ENCODE measurements around the gene KLHL29.

Gene KLHL29

GRCh38 chr2:23584054-23584745 lies 199.2 kb downstream of the KLHL29 start:
- Histone ChIP-seq H2AFZ (ENCODE audit: low read depth, low read length) (no peak overlapping the region), H3K4me3 (ENCODE audit: low read depth in 1 of 2, low read length in 2 of 2) (no peak overlapping the region), H3K27ac (ENCODE audit: low read length) (no peak overlapping the region), H3K36me3 (ENCODE audit: insufficient read depth, low read length) (no peaks in the 10 kb centered on the region), H4K20me1 (ENCODE audit: insufficient read depth, low read length) (0 out of 2 replicates have a peak, but pooled peaks cover 3% of the 10 kb centered on the region), H3K4me2 (ENCODE audit: insufficient read depth, low read length) (no peak overlapping the region), H3K9me3 (ENCODE audit: insufficient read depth, low read length, severe bottlenecking) (no peaks in the 10 kb centered on the region), H3K79me2 (ENCODE audit: insufficient read depth, low read length) (no peaks in the 10 kb centered on the region), H3K4me1 (ENCODE audit: insufficient read depth, low read length) (no peaks in the 10 kb centered on the region), H3K27me3 (ENCODE audit: insufficient read depth, low read length, poor library complexity) (no peaks in the 10 kb centered on the region), H3K9ac (ENCODE audit: low read depth, low read length) (no peak overlapping the region)
- TF ChIP-seq EZH2 (IDR thresholded peaks at IDR 0.05; ENCODE audit: borderline replicate concordance, low read depth, low read length, severe bottlenecking) (no peak), CTCF (IDR thresholded peaks at IDR 0.05; ENCODE audit: borderline replicate concordance, extremely low read depth, low read length, poor library complexity, severe bottlenecking) (no peak)
- ATAC-seq (ENCODE audit: insufficient read depth, low read depth) = no peak
- DNase-seq = no peak

- no peak overlapping the region for H3K27ac ChIP-seq (ENCODE audit: low read length)
- 0 out of 2 replicates have a peak, but pooled peaks cover 3% of the 10 kb centered on the region for H4K20me1 ChIP-seq (ENCODE audit: insufficient read depth, low read length)
- H3K36me3 ChIP-seq (ENCODE audit: insufficient read depth, low read length) = no peaks in the 10 kb centered on the region
- no peak overlapping the region for H3K4me2 ChIP-seq (ENCODE audit: insufficient read depth, low read length)
- no peak overlapping the region for H3K4me3 ChIP-seq (ENCODE audit: low read depth in 1 of 2, low read length in 2 of 2)
- no peak overlapping the region for H3K9ac ChIP-seq (ENCODE audit: low read depth, low read length)
- no peaks in the 10 kb centered on the region for H3K4me1 ChIP-seq (ENCODE audit: insufficient read depth, low read length)
- ATAC-seq (ENCODE audit: insufficient read depth, low read depth) (no peak), DNase-seq (no peak)
- no peak overlapping the region for H2AFZ ChIP-seq (ENCODE audit: low read depth, low read length)
- H3K79me2 ChIP-seq (ENCODE audit: insufficient read depth, low read length) = no peaks in the 10 kb centered on the region
- no peaks in the 10 kb centered on the region for H3K27me3 ChIP-seq (ENCODE audit: insufficient read depth, low read length, poor library complexity)
- no peaks in the 10 kb centered on the region for H3K9me3 ChIP-seq (ENCODE audit: insufficient read depth, low read length, severe bottlenecking)
- TF ChIP-seq CTCF (IDR thresholded peaks at IDR 0.05; ENCODE audit: borderline replicate concordance, extremely low read depth, low read length, poor library complexity, severe bottlenecking) (no peak), EZH2 (IDR thresholded peaks at IDR 0.05; ENCODE audit: borderline replicate concordance, low read depth, low read length, severe bottlenecking) (no peak)
These were observed 200.5 kb downstream of the KLHL29 start for GRCh38 chr2:23585273-23586170.

GRCh38 chr2:23586741-23587306 lies 201.8 kb downstream of the KLHL29 start:
- Histone ChIP-seq H3K27me3 (ENCODE audit: insufficient read depth, low read length, poor library complexity) (no peaks in the 10 kb centered on the region), H3K9me3 (ENCODE audit: insufficient read depth, low read length, severe bottlenecking) (no peaks in the 10 kb centered on the region), H3K27ac (ENCODE audit: low read length) (no peak overlapping the region), H3K36me3 (ENCODE audit: insufficient read depth, low read length) (no peaks in the 10 kb centered on the region), H4K20me1 (ENCODE audit: insufficient read depth, low read length) (0 out of 2 replicates have a peak, but pooled peaks cover 3% of the 10 kb centered on the region), H3K79me2 (ENCODE audit: insufficient read depth, low read length) (no peaks in the 10 kb centered on the region), H3K4me2 (ENCODE audit: insufficient read depth, low read length) (no peak overlapping the region), H3K4me1 (ENCODE audit: insufficient read depth, low read length) (no peaks in the 10 kb centered on the region), H3K4me3 (ENCODE audit: low read depth in 1 of 2, low read length in 2 of 2) (no peak overlapping the region), H2AFZ (ENCODE audit: low read depth, low read length) (no peak overlapping the region), H3K9ac (ENCODE audit: low read depth, low read length) (no peak overlapping the region)
- TF ChIP-seq EZH2 (IDR thresholded peaks at IDR 0.05; ENCODE audit: borderline replicate concordance, low read depth, low read length, severe bottlenecking) (no peak), CTCF (IDR thresholded peaks at IDR 0.05; ENCODE audit: borderline replicate concordance, extremely low read depth, low read length, poor library complexity, severe bottlenecking) (no peak)
- DNase-seq = no peak
- no peak for ATAC-seq (ENCODE audit: insufficient read depth, low read depth)

Data from DND-41 (cell line).